GDM1 (cell line): ENCODE measurements around the gene CREG2.
A peak's percentile ranks its signal among the peaks of the same experiment; 100 is the strongest.

Experiments used
- DNase-seq: peaks from one replicate; lab custom pipeline; 2025; lab: John Stamatoyannopoulos, UW

CREG2 gene

GRCh38 chr2:101387151-101387834 is at the start of gene CREG2:
Gene CREG2, minus strand, starts transcription at chr2:101387503. Its CDS starts 46 bp downstream, at chr2:101387457.
- DNase-seq: no peak

- no peak for DNase-seq
Observed at GRCh38 chr2:101435001-101435862, 47.9 kb upstream of the CREG2 start.

- no peak for DNase-seq
Observed at GRCh38 chr2:101433465-101433864, 46.2 kb upstream of the CREG2 start.

GRCh38 chr2:101432411-101433181 is 45.3 kb upstream of the CREG2 start:
- no peak for DNase-seq

- DNase-seq: no peak
Observed at GRCh38 chr2:101431486-101431885, 44.2 kb upstream of the CREG2 start.

- no peak for DNase-seq
Observed at GRCh38 chr2:101430156-101430555, 42.9 kb upstream of the CREG2 start.

GRCh38 chr2:101429453-101429852 is 42.1 kb upstream of the CREG2 start:
- no peak for DNase-seq

- no peak for DNase-seq
Observed at GRCh38 chr2:101428422-101429176, 41.3 kb upstream of the CREG2 start.

GRCh38 chr2:101427743-101428142 is 40.4 kb upstream of the CREG2 start:
- DNase-seq: no peak

GRCh38 chr2:101427240-101427639 is 39.9 kb upstream of the CREG2 start:
- DNase-seq: no peak

- no peak for DNase-seq
Observed at GRCh38 chr2:101426822-101427221, 39.5 kb upstream of the CREG2 start.

GRCh38 chr2:101420623-101421022 is 33.3 kb upstream of the CREG2 start:
- no peak for DNase-seq

- peak; percentile 16 for DNase-seq
Observed at GRCh38 chr2:101419096-101419663, 31.9 kb upstream of the CREG2 start.

GRCh38 chr2:101418460-101419095 is 31.3 kb upstream of the CREG2 start:
- DNase-seq: no peak

- no peak for DNase-seq
Observed at GRCh38 chr2:101416609-101417008, 29.3 kb upstream of the CREG2 start.

- no peak for DNase-seq
Observed at GRCh38 chr2:101415884-101416283, 28.6 kb upstream of the CREG2 start.

- DNase-seq: no peak
Observed at GRCh38 chr2:101415220-101415619, 27.9 kb upstream of the CREG2 start.

- no peak for DNase-seq
Observed at GRCh38 chr2:101412092-101412694, 24.9 kb upstream of the CREG2 start.

- DNase-seq: no peak
Observed at GRCh38 chr2:101410746-101411145, 23.4 kb upstream of the CREG2 start.

GRCh38 chr2:101410114-101410513 is 22.8 kb upstream of the CREG2 start:
- no peak for DNase-seq

- no peak for DNase-seq
Observed at GRCh38 chr2:101409699-101410098, 22.4 kb upstream of the CREG2 start.
